OCI-M2 (cell line): ENCODE data around the gene ZNF516.
"Not testable (repeated sequence)": the region's sequence is repeated elsewhere in the genome, so short reads cannot be mapped to it uniquely, and the experiment has no call there.

ENCODE experiments used
- DNase-seq: peaks from one replicate; lab custom pipeline; 2025; ENCODE audit not compliant: unreplicated experiment; lab: John Stamatoyannopoulos, UW

Gene ZNF516, protein sequence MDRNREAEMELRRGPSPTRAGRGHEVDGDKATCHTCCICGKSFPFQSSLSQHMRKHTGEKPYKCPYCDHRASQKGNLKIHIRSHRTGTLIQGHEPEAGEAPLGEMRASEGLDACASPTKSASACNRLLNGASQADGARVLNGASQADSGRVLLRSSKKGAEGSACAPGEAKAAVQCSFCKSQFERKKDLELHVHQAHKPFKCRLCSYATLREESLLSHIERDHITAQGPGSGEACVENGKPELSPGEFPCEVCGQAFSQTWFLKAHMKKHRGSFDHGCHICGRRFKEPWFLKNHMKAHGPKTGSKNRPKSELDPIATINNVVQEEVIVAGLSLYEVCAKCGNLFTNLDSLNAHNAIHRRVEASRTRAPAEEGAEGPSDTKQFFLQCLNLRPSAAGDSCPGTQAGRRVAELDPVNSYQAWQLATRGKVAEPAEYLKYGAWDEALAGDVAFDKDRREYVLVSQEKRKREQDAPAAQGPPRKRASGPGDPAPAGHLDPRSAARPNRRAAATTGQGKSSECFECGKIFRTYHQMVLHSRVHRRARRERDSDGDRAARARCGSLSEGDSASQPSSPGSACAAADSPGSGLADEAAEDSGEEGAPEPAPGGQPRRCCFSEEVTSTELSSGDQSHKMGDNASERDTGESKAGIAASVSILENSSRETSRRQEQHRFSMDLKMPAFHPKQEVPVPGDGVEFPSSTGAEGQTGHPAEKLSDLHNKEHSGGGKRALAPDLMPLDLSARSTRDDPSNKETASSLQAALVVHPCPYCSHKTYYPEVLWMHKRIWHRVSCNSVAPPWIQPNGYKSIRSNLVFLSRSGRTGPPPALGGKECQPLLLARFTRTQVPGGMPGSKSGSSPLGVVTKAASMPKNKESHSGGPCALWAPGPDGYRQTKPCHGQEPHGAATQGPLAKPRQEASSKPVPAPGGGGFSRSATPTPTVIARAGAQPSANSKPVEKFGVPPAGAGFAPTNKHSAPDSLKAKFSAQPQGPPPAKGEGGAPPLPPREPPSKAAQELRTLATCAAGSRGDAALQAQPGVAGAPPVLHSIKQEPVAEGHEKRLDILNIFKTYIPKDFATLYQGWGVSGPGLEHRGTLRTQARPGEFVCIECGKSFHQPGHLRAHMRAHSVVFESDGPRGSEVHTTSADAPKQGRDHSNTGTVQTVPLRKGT

DNA sequence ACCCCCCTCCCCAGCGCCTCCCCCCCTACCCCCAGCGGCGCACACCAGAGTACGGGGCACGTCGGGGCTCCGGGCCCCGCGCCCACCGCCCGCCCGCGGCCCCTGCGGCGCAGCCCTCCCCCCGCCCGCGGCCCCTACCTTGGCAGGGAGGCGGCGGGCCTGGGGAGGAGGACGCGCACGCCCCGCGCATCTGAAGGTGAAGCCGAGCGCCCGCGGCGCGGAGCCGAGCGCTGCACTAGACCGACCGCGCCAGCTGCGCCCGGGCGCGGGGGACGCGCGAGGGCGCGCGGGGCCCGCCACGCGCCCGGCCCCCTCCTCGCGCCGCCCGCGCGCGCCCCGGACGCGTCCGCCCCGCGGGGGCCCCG is at the start of gene ZNF516:
TSS of gene ZNF516 (minus strand) at position 237 of the 365 bp plus-strand sequence. CDS start 52,188 bp downstream, outside the sequence.
- DNase-seq = no peak

DNA sequence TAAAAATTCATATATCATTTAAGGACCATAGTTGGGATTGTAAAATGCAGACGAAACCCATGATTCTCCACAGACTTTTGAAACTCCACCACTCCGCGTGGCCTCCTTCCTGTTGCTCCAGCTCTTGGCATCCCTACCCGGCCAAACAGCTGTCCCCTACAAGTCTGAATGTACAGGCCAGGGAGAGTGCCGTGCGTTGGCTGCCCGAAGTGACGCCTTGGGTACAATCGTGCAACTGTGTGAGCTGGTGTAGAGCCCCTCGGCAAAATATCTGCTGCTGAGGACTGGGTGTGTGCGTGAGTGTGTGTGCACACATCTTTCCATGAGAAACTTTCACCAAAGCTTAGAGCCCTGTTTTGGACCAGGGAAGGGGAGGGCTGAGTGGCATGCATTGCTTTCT is 43.8 kb upstream of the ZNF516 start:
- DNase-seq = no peak

DNA sequence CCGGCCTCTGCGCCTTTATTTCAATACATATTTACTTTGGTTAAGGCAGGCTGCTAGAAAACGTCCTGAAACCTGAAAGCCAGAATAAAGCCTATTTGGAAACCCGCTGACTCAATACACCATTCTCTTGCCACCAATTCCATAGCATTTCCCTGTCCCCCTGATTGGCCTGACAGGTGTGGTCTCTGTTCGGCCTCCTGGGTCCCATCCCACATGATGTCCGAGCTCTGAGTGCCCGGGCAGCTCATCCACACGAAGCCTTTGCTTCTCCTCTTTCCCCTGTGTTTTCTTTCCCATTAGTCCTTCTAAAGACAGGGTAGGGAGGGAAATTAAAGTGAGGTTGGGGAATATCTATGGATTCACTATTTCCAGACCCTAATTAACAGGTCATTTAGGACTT is 42.6 kb upstream of the ZNF516 start:
- DNase-seq = no peak

DNA sequence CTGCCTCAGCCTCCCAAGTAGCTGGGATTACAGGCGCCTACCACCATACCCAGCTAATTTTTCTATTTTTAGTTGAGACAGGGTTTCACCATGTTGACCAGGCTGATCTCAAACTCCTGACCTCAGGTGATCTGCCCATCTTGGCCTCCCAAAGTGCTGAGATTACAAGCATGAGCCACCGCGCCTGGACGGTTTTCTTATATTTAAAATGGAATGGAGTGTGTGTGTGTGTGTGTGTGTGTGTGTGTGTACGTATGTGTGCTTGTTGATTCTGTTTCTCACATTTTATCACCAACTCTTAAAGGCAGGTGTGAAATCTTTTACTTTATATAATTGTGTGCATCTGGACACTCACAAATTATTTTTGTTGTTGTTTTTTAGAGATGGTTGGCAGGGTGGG is 41.6 kb upstream of the ZNF516 start:
- DNase-seq = not testable (repeated sequence)

DNA sequence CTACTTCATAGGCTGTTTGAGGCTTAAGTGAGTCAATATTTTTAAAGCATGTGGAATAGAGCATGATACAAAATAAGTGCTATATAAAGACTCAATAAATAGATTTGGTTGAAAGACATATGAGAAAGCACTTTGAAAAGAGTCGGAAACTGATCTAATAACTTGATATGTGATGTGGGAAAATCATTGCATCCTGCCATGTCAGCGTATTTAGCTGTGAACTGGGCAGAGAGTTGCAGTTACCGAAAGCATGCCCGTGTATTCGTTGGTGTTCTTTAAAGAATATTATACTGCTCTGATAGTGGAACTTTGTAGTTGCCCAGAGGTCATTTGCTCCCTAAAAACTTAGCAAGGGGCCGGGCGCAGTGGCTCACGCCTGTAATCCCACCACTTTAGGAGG is 37.8 kb upstream of the ZNF516 start:
- DNase-seq = no peak

DNA sequence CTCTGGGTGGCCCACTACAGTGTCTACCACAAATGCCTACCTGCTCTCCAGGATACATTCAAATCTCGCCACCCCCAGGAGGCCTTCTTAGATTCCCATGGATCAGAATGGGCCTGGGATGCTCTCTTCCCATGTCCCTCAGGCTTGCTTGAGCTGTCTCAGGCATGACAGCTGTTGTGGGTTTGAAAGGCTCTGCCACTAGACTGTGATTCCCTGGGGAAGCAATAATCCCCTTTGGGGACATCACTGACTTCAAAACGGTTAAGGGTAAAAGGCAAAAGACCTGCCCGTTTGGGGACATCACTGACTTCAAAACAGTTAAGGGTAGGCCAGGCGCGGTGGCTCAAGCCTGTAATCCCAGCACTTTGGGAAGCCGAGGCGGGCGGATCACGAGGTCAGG is 35.8 kb upstream of the ZNF516 start:
- no peak for DNase-seq

DNA sequence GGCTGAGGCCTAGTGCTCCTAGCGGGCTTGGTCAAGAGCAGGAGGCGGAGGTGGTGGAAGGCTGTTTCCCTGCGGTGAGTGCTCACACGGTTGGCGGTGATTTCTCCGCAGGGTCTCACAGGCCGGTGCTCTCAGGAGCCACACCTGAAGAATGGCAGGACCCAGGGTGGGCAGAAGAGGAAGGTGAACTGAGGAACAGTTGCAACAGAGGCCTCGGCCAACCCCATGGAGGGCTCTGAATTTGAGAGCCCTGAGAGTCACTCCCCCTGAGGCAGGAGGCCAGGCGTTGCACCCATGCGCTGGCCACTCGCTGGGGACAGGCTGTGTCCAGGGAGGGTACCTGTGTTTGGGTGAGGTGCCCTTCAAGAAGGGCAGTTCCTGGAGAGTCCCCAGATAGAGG is 35.3 kb upstream of the ZNF516 start:
- no peak for DNase-seq

DNA sequence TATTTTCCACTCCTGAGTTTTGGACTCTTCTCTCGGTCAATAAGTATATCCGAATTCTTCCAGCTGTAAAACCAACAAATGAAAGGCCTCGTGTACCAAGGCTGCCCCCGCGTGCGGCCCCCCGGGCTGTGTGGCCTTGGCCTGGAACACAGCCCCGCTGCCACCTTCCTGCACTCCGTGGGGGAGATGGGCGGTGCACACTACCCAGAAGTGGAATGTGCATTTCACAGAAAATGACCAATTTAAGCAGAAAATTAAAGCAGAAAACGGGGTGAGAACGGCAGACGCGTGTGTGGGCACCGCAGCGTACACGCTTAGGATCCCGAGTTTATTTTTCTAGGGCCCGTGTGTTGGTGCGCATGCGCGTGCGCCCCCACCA is 34.4 kb upstream of the ZNF516 start:
- no peak for DNase-seq

DNA sequence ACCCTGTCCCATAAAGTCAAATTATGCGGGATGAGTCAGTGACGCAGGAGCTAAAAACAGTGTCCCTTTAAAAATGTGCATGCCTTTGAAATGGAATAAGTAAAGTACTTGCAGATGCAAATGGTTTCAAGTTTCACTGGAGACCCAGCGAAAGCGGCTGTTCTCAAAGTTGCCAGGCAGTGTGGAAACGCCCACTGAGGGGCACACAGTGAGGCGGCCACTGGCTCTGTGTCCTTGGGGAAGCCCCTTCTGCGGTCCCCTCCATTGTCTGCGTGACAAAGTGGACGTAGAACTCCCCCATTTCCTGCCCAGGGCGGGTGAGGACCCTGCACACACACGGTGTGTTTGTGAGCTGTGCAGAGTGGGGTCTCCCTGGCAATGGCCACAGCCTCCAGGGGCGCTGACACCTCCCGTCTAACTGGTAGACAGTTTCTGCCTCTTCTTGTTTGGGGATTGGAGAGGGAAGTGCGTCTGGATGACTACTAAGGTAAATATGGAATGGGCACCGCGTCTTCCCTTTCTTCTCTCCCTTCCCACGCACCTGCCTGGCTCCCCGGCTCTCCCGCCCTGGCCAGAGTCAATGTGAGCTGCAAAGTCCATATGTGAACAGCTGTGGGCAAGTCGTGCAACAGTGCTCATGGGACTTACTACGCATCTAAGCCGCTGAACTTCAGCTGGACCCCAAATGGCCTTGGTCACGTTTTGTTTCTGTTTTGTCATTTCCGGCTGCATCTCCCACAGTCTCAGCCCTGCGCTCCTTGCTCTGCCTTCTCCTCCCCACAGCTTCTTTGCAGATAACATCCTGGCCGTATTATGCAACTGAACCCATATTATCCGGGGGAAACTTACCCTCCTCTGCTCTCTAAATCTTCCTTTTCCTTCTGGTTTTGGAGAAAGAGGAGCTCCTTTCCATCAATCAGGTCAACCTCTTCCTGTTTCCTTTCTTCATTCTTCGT is 33.7 kb upstream of the ZNF516 start:
- no peak for DNase-seq

DNA sequence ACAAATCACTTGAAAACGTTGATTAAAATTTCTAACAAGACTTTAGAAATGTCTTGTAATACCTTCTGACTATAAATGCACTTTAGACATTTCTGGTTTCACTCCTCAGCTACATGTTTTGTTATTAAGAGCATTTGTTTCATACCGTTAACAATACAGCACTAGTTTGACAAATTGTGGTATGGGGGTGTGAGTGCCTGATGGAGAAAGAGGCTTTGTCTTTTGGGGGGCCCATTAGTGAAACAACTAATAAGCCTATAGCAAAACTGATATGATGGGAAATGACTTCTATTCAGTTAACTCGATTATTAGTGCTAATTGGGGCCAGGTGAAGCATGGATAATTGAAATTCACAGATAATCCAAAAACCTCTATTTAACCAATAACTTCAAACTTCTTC is 30.9 kb upstream of the ZNF516 start:
- no peak for DNase-seq

DNA sequence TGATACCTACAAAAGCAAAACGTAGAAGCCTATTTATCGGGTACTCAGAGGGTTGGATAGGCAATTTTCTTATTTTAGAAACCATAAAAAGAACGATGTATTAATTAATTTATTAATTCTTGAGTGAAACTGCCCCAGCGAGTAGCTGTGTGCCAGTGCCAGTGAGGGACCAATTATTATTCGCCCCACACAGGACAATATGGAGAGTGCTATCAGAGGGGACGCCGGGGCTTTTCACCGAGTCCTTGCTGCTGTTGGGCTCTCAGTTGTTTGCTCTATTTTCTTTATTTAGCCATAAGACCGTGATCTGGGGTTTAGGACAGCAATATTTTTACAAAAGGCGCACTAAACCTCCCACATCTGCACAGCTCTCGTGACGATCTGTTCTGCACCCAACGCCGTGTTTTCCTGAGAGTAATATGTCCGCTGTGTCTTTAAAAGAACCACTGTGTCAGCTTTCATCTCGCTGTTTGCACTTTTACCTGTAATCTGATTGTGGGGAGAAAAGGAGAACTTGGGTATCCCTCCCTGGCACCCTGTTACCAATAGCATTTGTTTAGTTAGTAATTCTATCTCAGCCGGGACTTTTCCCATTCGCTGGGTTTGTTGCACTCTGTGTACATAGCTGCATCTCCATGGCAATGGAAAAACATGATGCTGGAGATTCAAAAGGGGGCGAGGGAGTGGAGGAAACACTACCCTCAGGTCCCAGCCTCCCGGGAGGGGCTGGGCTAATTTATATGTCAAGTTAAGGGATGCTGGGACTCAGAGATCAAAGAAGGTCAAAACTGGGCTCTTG is 30.1 kb upstream of the ZNF516 start:
- DNase-seq = no peak

DNA sequence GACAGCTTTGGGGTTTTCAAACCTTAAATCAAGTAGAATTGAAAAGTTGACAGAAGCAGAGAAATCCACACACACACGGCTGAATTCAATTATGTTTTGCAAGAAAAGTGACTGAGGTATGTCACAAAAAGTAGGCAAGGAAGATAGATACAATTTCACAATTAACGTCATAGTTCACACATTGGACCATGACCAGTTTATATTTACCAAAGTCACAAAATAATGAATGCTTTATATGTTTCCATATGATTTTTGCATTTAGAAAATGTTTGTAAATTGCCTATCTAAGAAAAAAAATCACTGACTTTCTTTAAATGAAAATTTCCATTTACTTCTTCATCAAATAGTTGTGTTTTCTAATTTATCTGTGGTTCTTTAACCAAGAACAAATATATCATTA is 29.4 kb upstream of the ZNF516 start:
- DNase-seq = no peak

DNA sequence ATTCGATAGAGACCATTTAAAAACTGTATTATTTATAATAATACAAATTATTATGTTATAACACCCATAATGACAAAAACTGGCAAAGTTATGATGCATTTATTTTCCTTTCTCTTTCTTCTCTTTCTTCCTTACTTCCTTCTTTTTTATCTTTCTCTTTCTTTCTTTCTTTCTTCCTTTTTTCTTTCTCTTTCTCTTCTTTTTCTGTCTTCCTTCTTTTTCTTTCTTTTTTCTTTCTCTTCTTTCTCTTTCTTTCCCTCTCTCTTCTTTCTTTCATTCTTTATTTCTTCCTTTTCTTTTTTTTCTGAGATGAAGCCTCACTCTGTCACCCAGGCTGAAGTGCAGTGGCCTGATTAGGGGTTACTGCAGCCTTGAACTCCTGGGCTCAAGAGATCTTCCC is 27.5 kb upstream of the ZNF516 start:
- no peak for DNase-seq

DNA sequence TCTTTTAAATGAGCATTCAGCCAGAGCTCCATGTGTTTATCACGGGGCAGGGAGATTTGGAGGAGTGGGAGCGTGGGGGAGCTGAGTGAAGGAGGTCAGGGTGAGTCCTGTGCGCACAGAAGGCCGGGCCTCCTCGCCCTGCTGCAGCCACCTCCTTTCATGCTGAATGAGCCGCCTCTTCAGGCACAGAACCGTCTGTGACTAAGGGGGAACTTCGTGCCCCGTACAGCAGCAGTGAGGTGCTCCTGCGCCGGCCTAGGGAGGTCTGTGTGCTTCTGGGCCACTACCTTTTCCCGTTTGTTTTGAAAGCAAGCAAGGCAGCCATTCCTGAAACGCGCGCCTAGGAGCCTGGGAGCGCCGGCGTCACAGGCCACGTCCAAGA is 27.1 kb upstream of the ZNF516 start:
- no peak for DNase-seq

DNA sequence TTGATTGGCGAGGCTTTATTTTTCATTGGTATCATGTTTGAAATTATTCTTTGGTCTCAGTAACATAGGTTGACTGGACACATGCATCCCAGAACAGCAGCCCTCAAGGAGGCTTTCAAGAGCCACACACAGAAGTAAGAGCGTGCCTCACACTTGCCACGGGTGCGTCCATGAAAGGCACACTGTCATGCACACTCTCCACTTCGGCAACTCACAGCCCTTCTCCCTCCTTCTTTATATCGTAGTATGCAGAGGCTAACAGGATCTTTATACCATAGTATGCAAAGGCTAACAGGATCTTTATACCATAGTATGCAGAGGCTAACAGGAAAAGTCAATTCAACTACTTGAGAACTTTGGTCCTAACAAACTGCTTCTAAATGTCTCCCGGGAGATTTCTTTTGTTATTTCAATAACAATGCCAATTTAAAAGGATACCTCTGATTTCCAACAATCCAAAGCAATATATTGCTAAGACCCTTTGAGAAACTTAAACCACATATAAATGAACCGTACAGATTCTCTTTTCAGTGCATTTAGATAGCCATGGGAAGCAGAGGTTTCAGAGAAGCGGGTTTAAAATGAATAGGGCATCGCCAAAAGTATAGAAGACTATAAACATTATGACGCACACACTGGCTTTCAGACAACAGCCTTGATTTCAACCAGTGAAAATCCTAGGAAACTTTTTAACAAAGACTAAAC is 26.5 kb upstream of the ZNF516 start:
- DNase-seq = no peak

DNA sequence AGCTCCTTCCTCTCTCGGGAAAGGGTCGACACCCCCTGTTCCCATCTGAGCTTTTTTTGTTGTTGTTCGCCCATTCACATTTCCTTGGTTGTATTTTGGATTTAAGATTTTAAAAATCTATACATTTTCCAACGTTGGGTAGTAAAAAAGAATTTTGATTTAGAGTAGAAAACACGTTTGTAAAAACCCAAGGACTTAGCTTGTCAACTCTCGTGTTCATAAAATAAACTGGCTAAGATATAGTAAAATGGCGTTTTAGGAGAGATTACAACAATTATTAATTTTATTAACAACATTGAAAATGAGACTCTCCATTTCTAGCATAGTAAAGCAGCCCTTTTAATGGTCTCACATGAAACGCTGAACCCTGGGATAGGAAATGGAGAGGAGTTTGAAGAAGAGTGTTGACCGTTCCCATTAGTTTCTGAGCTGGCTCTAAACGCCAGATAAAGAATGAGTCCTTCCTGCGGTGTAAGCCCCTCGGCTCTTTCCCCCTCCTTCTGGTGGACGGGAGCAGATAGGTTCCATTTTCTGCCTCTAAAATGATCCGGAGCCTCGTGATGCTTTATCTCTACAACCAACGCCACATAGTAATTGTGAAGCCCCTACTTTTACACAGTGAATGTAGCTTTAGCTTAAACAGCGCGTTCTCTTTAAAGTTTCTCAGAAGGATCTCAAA is 24.0 kb upstream of the ZNF516 start:
- DNase-seq = peak; percentile 42

DNA sequence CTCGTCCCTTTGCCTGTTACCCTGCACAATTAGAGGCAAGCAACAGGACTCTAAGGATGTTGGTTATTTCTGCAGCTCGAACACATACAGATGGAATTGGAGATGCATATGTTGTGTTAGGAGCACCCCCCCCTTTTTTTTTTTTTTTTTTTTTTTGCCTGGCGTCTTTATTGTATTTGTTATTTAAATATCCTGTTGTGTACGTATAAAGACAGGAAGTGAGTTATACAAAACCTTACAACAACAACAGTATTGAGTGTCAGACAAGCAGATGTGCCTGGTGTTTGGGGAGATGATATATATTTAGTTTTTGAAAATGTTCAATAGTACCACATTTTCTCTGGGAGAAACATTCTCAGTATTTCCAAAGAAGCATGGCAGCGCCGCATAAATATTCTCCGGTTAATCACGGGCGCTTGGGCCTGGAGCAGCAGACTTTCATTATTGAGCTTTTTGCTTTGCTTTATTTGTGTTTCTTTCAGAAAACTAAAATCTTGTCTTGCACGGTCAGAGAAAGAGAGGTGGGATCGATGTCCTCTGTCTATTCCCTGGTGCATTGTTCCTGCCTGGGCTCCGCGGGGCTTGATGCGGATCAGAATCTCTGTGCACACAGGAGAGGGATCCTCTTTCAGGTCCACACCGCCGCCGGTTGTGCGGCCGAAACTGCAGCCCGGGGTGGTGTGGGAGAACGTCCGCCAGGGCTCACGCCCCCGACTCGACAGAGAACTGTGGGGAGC is 23.2 kb upstream of the ZNF516 start:
- peak; percentile 26 for DNase-seq

DNA sequence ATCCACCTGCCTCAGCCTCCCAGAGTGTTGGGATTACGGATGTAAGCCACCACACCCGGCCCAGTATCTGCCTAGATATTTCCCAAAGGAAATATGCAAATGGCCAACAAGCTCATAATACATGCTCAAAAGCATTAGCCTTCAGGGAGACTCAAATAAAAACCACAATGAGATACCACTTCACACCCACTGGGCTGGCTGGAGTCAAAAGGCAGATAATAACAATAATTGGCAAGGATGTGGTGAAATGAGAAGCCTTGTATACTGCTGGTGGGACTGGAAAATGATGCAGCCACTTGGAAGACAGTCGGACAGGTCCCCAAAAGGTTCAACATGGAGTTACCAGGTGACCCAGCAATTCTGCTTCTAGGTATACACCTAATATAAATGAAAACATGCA is 20.5 kb upstream of the ZNF516 start:
- DNase-seq = no peak
